Ovary (tissue), 9 donors: Measurements from ENCODE around the gene SMC3. TPM values are rescaled to one million over a fixed set of nuclear protein-coding genes. Genes with fewer than 3 reads are reported as not detected.

Experiments
- DNase-seq, 5 donors: peaks; one replicate each; pipeline ENCODE4 v3.0.0-alpha.2; 2019 to 2020
- H3K27ac ChIP-seq, 2 donors: fragments of 200-600 bp; one replicate each; pipeline versions ENCODE4 v1.5.1 to v1.8.0; 2019 to 2022
- H3K27me3 ChIP-seq: fragments of 200-600 bp; one replicate; pipeline ENCODE4 v1.8.0; 2022
- H3K36me3 ChIP-seq: fragments of 200-600 bp; sonication (generic); one replicate; pipeline ENCODE4 v1.5.1; 2019
- H3K4me1 ChIP-seq: one replicate; pipeline ENCODE4 v1.8.1; 2013; ENCODE audit warnings: mild to moderate bottlenecking, moderate library complexity; ENCODE audit not compliant: insufficient read depth
- H3K4me3 ChIP-seq: fragments of 200-600 bp; sonication (generic); one replicate; pipeline ENCODE4 v1.5.1; 2017
- H3K9me3 ChIP-seq, 2 donors: fragments of 200-600 bp in 1 of 2; sonication (generic) in 1 of 2; one replicate each; pipeline versions ENCODE4 v1.5.1 to v1.8.1; 2013 to 2019; ENCODE audit warnings: mild to moderate bottlenecking in 1 of 2, moderate library complexity in 1 of 2
- CTCF ChIP-seq, 3 donors: fragments of 450-650 bp in 2 of 3; fragments of 200-600 bp in 1 of 3; IDR thresholded peaks; one replicate each; pipeline versions ENCODE4 v1.5.1 to v1.8.0; 2016 to 2022; ENCODE audit warnings: antibody characterized with exemption in 3 of 3, mild to moderate bottlenecking in 1 of 3
- EP300 ChIP-seq: sonication (generic); formaldehyde crosslinking; IDR thresholded peaks from one replicate; pipeline ENCODE4 v1.6.1; 2017; ENCODE audit warnings: antibody characterized with exemption
- POLR2A ChIP-seq: fragments of 450-650 bp; IDR thresholded peaks from one replicate; pipeline ENCODE4 v1.6.1; 2017; ENCODE audit warnings: antibody characterized with exemption, mild to moderate bottlenecking, moderate library complexity
- WGBS, 3 donors: extraction: QIAGEN DNeasy Blood & Tissue Kit in 1 of 3; methylation state at CpG; one replicate each; pipeline versions ENCODE4 v1.1.5 to v1.1.7; 2013 to 2017; 5-methylcytosine and 5-hydroxymethylcytosine counted together
- intact Hi-C, 4 donors: fragments of 100-400 bp; cut with DNase I; formaldehyde crosslinking; loops; one replicate each; pipeline versions ENCODE4 v1.11.0 to v1.15.1; 2022 to 2023
- polyA plus RNA-seq, 2 donors: library from polyadenylated mRNA; stranded (reverse); fragments of 200-250 nt in 1 of 2; fragments of 350-450 nt in 1 of 2; fragmentation: Illumina TruSeq in 1 of 2; extraction: RNeasy Lipid Tissue Mini Kit (QIAGEN cat#74804) in 1 of 2; gene quantifications; one replicate each; pipeline ENCODE4 v1.2.3, GENCODE V29; 2013 to 2014
- total RNA-seq, 7 donors: library from RNA; depleted of rRNA in 2 of 7; stranded (reverse); fragments of >200 nt in 2 of 7; fragmentation: NEBNext Ultra II Directional in 3 of 7; extraction: Animal tissue kit (Norgen Biotek cat#: 25700) in 3 of 7; gene quantifications; one replicate each; pipeline versions ENCODE4 v1.1.0 to v1.2.4, GENCODE V29; 2016 to 2023
- donor health status: DM: no; HTN: no; CAD: no; lungs with moderate emphysema.
- donor health status: DM: no; HTN: no; CAD: no.
- donor health status: Bipolar disorder and iron deficiency.
- donor health status: DM: yes; HTN: yes; CAD: no.
- donor health status: DM: no; HTN: no; CAD: no.
- donor health status: DM: yes; HTN: yes; CAD: no.

The SMC3 gene
- total and polyA plus RNA-seq, 9 donors, result 23.1 to 49.1 (median 37.1) TPM

GRCh38 chr10:110577056-110577455 lies 9.6 kb downstream of the SMC3 start:
- intact Hi-C loops, result no loop called here
- TF ChIP-seq POLR2A (no peak), EP300 (no peak), CTCF (IDR thresholded peaks at IDR 0.05) (no peak)

GRCh38 chr10:110584006-110584405 lies 16.5 kb downstream of the SMC3 start:
- Histone ChIP-seq H3K4me3 (no peak overlapping the region), H3K4me1 (no peaks in the 10 kb centered on the region), H3K36me3 (no peaks in the 10 kb centered on the region), H3K27ac (no peak overlapping the region), H3K27me3 (no peaks in the 10 kb centered on the region), H3K9me3 (no peaks in the 10 kb centered on the region)
- no peak for TF ChIP-seq POLR2A
- no peak for TF ChIP-seq EP300
- TF ChIP-seq CTCF (IDR thresholded peaks at IDR 0.05), result no peak
- WGBS, 3 donors, result 74 to 83% (median 75%) methylated on average over 3 of the region's 3 CpGs
- DNase-seq, result no peak
- intact Hi-C loops, result no loop called here

More at GRCh38 chr10:110577056-110577455, 9.6 kb downstream of the SMC3 start:
- H3K27ac ChIP-seq, result no peak overlapping the region
- no peaks in the 10 kb centered on the region for H3K9me3 ChIP-seq
- 35 to 45% (median 44%) methylated on average over 3 of the region's 3 CpGs for WGBS, 3 donors
- H3K36me3 ChIP-seq, result no peaks in the 10 kb centered on the region
- no peak for DNase-seq
- no peak overlapping the region for H3K4me3 ChIP-seq
- no peaks in the 10 kb centered on the region for H3K27me3 ChIP-seq
- H3K4me1 ChIP-seq, result no peaks in the 10 kb centered on the region

- Histone ChIP-seq H3K27me3 (no peaks in the 10 kb centered on the region), H3K36me3 (peaks cover 2% of the 10 kb centered on the region), H3K27ac (no peak overlapping the region), H3K4me3 (no peak overlapping the region), H3K9me3 (no peaks in the 10 kb centered on the region), H3K4me1 (no peaks in the 10 kb centered on the region)
- DNase-seq, result no peak
- intact Hi-C loops, result no loop called here
- TF ChIP-seq EP300 (no peak), POLR2A (no peak), CTCF (IDR thresholded peaks at IDR 0.05) (no peak)
- 84 to 96% (median 88%) methylated on average over 5 of the region's 5 CpGs for WGBS, 3 donors
Observed at GRCh38 chr10:110591760-110592159, 24.3 kb downstream of the SMC3 start.

GRCh38 chr10:110597476-110597875 lies 30.0 kb downstream of the SMC3 start:
- Histone ChIP-seq H3K4me3 (no peak overlapping the region), H3K36me3 (no peaks in the 10 kb centered on the region), H3K4me1 (no peaks in the 10 kb centered on the region), H3K27me3 (no peaks in the 10 kb centered on the region), H3K27ac (no peak overlapping the region), H3K9me3 (no peaks in the 10 kb centered on the region)
- DNase-seq, result no peak
- WGBS, 3 donors, result 73 to 90% (median 79%) methylated on average over 2 of the region's 2 CpGs
- intact Hi-C loops, result no loop called here
- TF ChIP-seq POLR2A, result no peak
- TF ChIP-seq EP300, result no peak

- TF ChIP-seq CTCF (IDR thresholded peaks at IDR 0.05) (no peak), EP300 (no peak), POLR2A (no peak)
- intact Hi-C loops, result no loop called here
- Histone ChIP-seq H3K4me1 (no peaks in the 10 kb centered on the region), H3K4me3 (no peak overlapping the region), H3K27ac (no peak overlapping the region), H3K9me3 (no peaks in the 10 kb centered on the region), H3K27me3 (no peaks in the 10 kb centered on the region), H3K36me3 (no peaks in the 10 kb centered on the region)
- WGBS, 3 donors, result 73 to 81% (median 76%) methylated on average over 2 of the region's 2 CpGs
- no peak for DNase-seq
Observed at GRCh38 chr10:110600487-110601101, 33.1 kb downstream of the SMC3 start.
